ENCODE results near the gene LIPE. TPM values are rescaled to one million over a fixed set of nuclear protein-coding genes. Genes with fewer than 3 reads are reported as not detected.

Gene LIPE
- 1,000 to 10,000 TPM; 1,365 to 4,468 (median 1,601) TPM for total RNA-seq

GRCh38 chr19:42427313-42427712 lies at the start of gene LIPE:
TSS of gene LIPE (minus strand) at chr19:42427388. CDS start at chr19:42427149, 239 bp downstream.
- no peak for TF ChIP-seq CTCF (IDR thresholded peaks at IDR 0.05; ENCODE audit: low read depth)

GRCh38 chr19:42475366-42475765 lies 48.2 kb upstream of the LIPE start:
- no peak for TF ChIP-seq CTCF (IDR thresholded peaks at IDR 0.05; ENCODE audit: low read depth)

GRCh38 chr19:42474743-42475142 lies 47.6 kb upstream of the LIPE start:
- TF ChIP-seq CTCF (IDR thresholded peaks at IDR 0.05; ENCODE audit: low read depth), result no peak

- no peak for TF ChIP-seq CTCF (IDR thresholded peaks at IDR 0.05; ENCODE audit: low read depth)
These were observed 46.5 kb upstream of the LIPE start for GRCh38 chr19:42473686-42474085.

GRCh38 chr19:42472402-42473147 lies 45.4 kb upstream of the LIPE start:
- no peak for TF ChIP-seq CTCF (IDR thresholded peaks at IDR 0.05; ENCODE audit: low read depth)

GRCh38 chr19:42471554-42472249 lies 44.5 kb upstream of the LIPE start:
- TF ChIP-seq CTCF (IDR thresholded peaks at IDR 0.05; ENCODE audit: low read depth), result no peak

All from subcutaneous adipose tissue (tissue), 4 donors.